Esophagus (tissue), 2 donors: ENCODE measurements around the gene LIPE. TPM values are rescaled to one million over a fixed set of nuclear protein-coding genes. Genes with fewer than 3 reads are reported as not detected.

Experiments used
- H3K27ac ChIP-seq, 2 donors: one replicate each; pipeline ENCODE4 v1.5.1; 2013; ENCODE audit warnings: low read depth in 2 of 2, mild to moderate bottlenecking in 2 of 2, inconsistent platforms in 1 of 2, low read length in 1 of 2, moderate library complexity in 1 of 2
- H3K27me3 ChIP-seq, 2 donors: one replicate each; pipeline ENCODE4 v1.6.1; 2013; ENCODE audit warnings: low read length in 2 of 2, control low read depth in 1 of 2, mild to moderate bottlenecking in 1 of 2; ENCODE audit not compliant: insufficient read depth in 2 of 2, control insufficient read depth in 1 of 2
- H3K36me3 ChIP-seq, 2 donors: one replicate each; pipeline ENCODE4 v1.6.1; 2013; ENCODE audit warnings: low read length in 1 of 2; ENCODE audit not compliant: control insufficient read depth in 2 of 2, insufficient read depth in 2 of 2
- H3K4me1 ChIP-seq, 2 donors: one replicate each; pipeline ENCODE4 v1.6.1; 2013; ENCODE audit warnings: low read length in 1 of 2; ENCODE audit not compliant: control insufficient read depth in 2 of 2, insufficient read depth in 2 of 2
- H3K4me3 ChIP-seq, 2 donors: one replicate each; pipeline ENCODE4 v1.5.1; 2013; ENCODE audit warnings: low read length in 2 of 2, mild to moderate bottlenecking in 2 of 2, low read depth in 1 of 2, moderate library complexity in 1 of 2
- H3K9me3 ChIP-seq, 2 donors: one replicate each; pipeline ENCODE4 v1.6.1; 2013; ENCODE audit warnings: mild to moderate bottlenecking in 2 of 2, low read depth in 1 of 2, low read length in 1 of 2, moderate library complexity in 1 of 2; ENCODE audit not compliant: control insufficient read depth in 2 of 2, insufficient read depth in 1 of 2
- WGBS, 2 donors: extraction: QIAGEN DNeasy Blood & Tissue Kit; methylation state at CpG; one replicate each; pipeline ENCODE4 v1.1.7; 2013; 5-methylcytosine and 5-hydroxymethylcytosine counted together
- polyA plus RNA-seq, 2 donors: library from polyadenylated mRNA; stranded (reverse); fragments of 200-250 nt; gene quantifications; one replicate each; pipeline ENCODE4 v1.2.3, GENCODE V29; 2013
- donor health status: healthy with polysubstance abuse.
- donor health status: Bipolar disorder and iron deficiency.

The LIPE gene
- polyA plus RNA-seq, 2 donors = 9.2 to 11.4 TPM

DNA sequence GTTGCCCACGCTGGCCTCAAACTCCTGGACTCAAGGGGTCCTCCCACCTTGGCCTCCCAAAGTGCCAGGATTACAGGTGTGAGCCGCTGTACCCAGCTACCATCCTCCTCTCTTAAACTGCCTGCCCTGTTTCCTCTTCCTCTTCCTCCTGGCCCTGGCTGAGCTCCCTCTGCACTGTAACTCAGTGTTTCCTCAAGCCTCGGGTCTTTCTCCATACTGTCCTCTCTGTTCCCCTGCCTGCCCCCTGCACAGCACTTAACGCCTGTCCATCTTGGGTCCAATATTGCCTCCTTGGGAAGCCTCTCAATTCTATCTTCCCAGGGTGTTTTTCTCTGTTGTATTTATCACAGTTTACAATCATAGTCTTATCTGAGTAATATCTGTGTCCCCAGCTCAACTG is 6.1 kb downstream of the LIPE start:
- peak overlapping the region; percentile 62 to 87 for H3K27ac ChIP-seq
- no peaks in the 10 kb centered on the region for H3K27me3 ChIP-seq
- 72 to 76% methylated on average over 4 of the region's 4 CpGs for WGBS, 2 donors
- H3K36me3 ChIP-seq = no peaks in the 10 kb centered on the region
- no peak overlapping the region for H3K4me3 ChIP-seq
- H3K9me3 ChIP-seq = no peaks in the 10 kb centered on the region
- peaks cover 7 to 28% of the 10 kb centered on the region in 2 donors for H3K4me1 ChIP-seq

DNA sequence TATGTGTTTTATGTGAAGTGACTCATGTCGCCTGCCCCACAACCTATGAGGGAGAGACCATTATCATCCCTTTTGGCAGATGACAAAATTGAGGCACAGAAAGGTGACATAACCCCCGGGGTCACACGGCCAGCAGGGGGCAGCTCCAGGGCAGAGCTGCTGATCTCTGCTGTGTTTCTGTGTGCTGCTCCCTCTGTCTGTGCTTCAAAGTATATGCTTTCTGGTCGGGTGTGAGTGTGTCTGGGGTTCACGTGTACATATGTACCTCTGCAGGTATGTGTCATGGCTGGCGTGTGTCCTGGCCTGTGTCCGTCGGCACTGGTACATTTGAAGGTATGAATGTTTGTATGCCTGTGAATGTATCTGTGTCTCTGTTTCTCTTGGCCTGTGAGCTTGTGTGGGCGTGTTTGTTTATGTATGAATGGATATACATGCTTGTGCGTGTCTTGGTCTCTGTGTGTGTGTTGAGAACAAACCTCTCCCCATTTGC is 7.1 kb downstream of the LIPE start:
- H3K4me3 ChIP-seq = no peak overlapping the region
- WGBS, 2 donors = 24 to 25% methylated on average over 10 of the region's 10 CpGs
- H3K9me3 ChIP-seq = no peaks in the 10 kb centered on the region
- no peaks in the 10 kb centered on the region for H3K36me3 ChIP-seq
- no peaks in the 10 kb centered on the region for H3K27me3 ChIP-seq
- H3K4me1 ChIP-seq = peaks cover 7 to 28% of the 10 kb centered on the region in 2 donors
- H3K27ac ChIP-seq = peak overlapping the region; percentile 37 to 87

DNA sequence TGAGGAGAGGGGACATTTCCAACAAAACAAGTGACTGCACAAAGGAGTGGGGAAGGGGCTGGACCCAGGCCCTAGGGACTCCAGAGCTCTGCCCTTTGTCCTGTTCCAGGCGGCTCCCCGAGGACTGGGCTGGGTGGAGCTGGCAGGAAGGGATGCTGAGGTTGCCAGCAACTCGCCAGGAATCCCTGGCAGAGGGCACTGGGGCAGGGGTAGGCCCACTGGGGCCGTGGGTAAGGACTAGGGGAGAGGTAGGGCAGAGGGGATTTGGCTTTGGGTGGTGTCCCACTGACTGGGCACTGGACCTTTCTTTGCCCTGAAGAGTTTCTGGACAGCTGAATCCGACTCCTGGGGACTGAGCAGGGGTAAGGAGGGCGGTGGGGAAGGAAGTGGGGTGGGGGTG is 7.9 kb downstream of the LIPE start:
- peak overlapping the region in 1 of 2 donors; percentile 10 for H3K27ac ChIP-seq
- 59 to 60% methylated on average over 6 of the region's 6 CpGs for WGBS, 2 donors
- no peaks in the 10 kb centered on the region for H3K9me3 ChIP-seq
- H3K4me3 ChIP-seq = no peak overlapping the region
- peaks cover 7 to 27% of the 10 kb centered on the region in 2 donors for H3K4me1 ChIP-seq
- H3K27me3 ChIP-seq = no peaks in the 10 kb centered on the region
- no peaks in the 10 kb centered on the region for H3K36me3 ChIP-seq

DNA sequence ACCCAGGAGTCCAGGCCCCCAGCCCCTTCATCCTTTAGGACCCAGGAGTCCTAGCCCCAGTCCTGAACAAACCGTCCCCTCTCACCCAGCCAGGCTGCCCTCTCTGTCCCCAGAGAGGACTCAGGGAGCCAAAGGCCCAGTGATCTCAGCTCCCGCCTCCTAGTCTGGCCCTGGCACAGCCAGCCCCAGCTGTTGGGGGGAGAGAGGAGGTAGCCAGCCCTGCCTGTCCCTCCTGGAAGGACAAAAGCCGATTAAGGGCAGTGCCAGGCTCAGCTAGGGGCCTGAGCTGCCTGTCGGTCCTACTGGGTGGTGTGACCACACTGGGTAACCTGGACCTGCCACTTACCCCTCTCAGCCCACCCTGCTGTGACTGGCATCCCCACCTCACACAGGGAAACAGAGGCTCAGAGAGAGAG is 14.5 kb downstream of the LIPE start:
- peaks cover 0 to 11% of the 10 kb centered on the region in 2 donors for H3K36me3 ChIP-seq
- H3K4me1 ChIP-seq = peaks cover 4 to 7% of the 10 kb centered on the region in 2 donors
- no peak overlapping the region for H3K27ac ChIP-seq
- H3K4me3 ChIP-seq = no peak overlapping the region
- H3K9me3 ChIP-seq = no peaks in the 10 kb centered on the region
- 74 to 80% methylated on average over 4 of the region's 4 CpGs for WGBS, 2 donors
- no peaks in the 10 kb centered on the region for H3K27me3 ChIP-seq

DNA sequence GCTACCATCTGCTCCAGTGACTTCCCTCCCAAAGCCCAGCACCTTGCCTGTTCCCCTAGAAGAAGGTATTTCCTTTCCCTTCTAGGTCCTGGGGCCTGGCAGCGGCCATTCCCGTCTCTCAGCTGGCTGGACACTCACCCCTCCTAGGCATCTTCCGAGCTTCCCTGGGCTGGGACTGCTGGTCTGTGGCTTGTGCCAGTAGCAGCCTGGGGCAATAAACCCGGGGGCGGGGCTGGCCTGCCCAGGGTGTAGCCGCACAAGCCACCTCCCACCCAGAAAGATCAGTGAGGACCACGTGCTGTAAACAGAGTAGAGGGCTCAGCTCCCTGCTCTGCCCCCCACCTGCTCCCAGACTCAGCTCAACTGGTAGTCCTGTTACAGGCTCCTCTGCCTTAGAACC is 15.0 kb downstream of the LIPE start:
- Histone ChIP-seq H3K4me1 (peaks cover 4 to 7% of the 10 kb centered on the region in 2 donors), H3K27me3 (no peaks in the 10 kb centered on the region), H3K9me3 (no peaks in the 10 kb centered on the region), H3K4me3 (no peak overlapping the region), H3K27ac (no peak overlapping the region), H3K36me3 (peaks cover 0 to 13% of the 10 kb centered on the region in 2 donors)
- WGBS, 2 donors = 53 to 61% methylated on average over 7 of the region's 7 CpGs

DNA sequence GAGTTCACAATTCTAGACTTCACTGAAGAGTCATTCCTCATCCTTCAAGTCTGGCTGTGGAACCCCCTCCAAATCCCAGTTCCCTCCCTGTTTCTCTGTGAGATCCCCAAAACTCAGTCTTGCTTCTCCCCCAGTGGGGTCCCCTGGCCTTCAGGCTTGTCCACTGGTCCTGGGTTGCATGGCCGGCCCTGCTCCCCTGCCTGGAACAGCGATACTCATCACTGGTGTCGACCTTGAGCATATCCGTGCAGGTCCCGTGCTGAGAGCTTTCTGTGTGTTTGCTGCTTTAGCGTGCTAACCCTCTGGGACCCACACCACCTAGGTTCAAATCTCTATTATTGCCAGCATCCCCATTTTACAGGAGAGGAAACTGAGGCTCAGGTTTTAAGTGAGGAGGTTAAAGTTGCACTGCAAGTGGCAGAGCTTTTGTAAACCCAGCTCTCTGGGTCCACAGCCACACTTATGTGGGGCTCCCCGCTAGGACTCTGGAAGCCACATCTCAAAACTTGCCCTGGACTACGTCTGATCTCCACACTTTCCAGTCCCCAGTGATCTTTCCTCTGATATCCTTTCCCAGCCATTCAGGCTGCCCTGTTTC is 15.5 kb downstream of the LIPE start:
- Histone ChIP-seq H3K27me3 (no peaks in the 10 kb centered on the region), H3K9me3 (no peaks in the 10 kb centered on the region), H3K36me3 (peaks cover 0 to 14% of the 10 kb centered on the region in 2 donors), H3K4me1 (peaks cover 4 to 7% of the 10 kb centered on the region in 2 donors), H3K4me3 (no peak overlapping the region), H3K27ac (no peak overlapping the region)
- 90 to 96% methylated on average over 8 of the region's 8 CpGs for WGBS, 2 donors

DNA sequence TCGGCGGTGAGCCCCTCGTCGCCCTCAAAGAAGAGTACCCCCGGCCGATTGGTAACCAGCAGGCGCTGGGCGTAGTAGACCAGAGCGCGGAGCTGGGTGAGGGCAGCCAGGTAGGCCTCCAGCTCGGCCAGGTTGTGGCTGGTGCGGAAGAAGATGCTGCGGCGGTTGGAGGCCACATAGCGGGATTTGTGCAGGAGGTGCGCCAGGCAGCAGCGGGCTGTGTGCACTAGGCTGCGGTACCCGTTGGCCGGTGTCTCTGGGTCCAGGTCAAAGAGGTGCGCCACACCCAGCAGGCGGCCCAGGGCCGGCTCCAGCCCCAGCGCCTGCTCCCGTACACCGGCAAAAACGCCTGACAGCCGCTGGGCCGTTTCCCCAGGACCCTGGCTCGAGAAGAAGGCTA is 16.8 kb downstream of the LIPE start:
- Histone ChIP-seq H3K4me3 (no peak overlapping the region), H3K36me3 (peaks cover 0 to 14% of the 10 kb centered on the region in 2 donors), H3K27me3 (no peaks in the 10 kb centered on the region), H3K9me3 (no peaks in the 10 kb centered on the region), H3K4me1 (peaks cover 4 to 7% of the 10 kb centered on the region in 2 donors), H3K27ac (no peak overlapping the region)
- 91 to 94% methylated on average over 24 to 30 of the region's 30 CpGs for WGBS, 2 donors

DNA sequence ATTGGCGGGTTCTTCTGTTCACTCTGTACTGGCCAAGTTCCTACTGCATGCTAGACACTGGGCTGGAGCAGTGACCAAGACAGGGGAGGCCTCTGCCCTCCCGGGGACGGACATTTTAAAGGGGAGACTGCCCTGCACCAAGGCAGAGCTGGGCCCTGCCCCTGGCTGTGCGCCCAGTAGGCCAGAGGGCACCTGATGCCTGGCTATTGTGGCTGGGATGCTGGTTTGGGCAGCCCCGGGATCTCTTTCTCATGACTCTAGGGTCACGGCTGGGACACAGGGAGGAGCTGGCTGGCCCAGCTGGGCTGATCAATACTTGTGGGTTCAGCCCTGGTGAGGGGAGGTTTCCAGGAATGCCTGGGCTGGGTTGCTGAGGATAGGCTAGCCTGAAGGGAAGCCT is 17.7 kb downstream of the LIPE start:
- Histone ChIP-seq H3K4me3 (no peak overlapping the region), H3K9me3 (no peaks in the 10 kb centered on the region), H3K27me3 (no peaks in the 10 kb centered on the region), H3K4me1 (peaks cover 4 to 7% of the 10 kb centered on the region in 2 donors), H3K27ac (no peak overlapping the region), H3K36me3 (peaks cover 0 to 17% of the 10 kb centered on the region in 2 donors)
- 66 to 70% methylated on average over 6 of the region's 6 CpGs for WGBS, 2 donors

DNA sequence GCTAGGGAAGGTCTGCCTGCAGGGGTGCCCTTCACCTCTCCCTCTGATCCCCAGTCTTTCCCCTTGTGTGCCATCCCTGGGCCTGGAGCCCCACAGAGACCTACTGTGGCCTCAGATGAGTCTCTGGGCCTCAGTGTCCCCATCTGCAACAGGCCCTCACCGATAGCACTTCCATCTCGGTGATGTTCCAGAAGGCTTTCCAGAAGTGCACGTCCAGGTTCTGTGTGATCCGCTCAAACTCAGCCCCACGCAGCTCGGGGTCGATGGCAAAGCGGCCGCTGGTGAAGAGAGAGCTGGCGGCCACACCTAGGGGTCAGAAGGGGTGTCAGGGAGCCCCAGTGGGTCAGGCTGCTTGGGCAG is 19.4 kb downstream of the LIPE start:
- no peak overlapping the region for H3K27ac ChIP-seq
- H3K36me3 ChIP-seq = peaks cover 0 to 17% of the 10 kb centered on the region in 2 donors
- no peak overlapping the region for H3K4me3 ChIP-seq
- no peaks in the 10 kb centered on the region for H3K9me3 ChIP-seq
- 98% methylated on average over 10 of the region's 10 CpGs for WGBS, 2 donors
- no peaks in the 10 kb centered on the region for H3K27me3 ChIP-seq
- H3K4me1 ChIP-seq = peaks cover 2 to 7% of the 10 kb centered on the region in 2 donors
